HG03571 (cell line): Measurements from ENCODE around the gene OTP.
"Not testable (repeated sequence)": the region's sequence is repeated elsewhere in the genome, so short reads cannot be mapped to it uniquely, and the experiment has no call there.

ENCODE experiments used
- ATAC-seq: cut with Tn5 transposase; IDR thresholded peaks from one replicate; pipeline ENCODE4 v1.9.1; 2021; ENCODE audit not compliant: unreplicated experiment

OTP gene

DNA sequence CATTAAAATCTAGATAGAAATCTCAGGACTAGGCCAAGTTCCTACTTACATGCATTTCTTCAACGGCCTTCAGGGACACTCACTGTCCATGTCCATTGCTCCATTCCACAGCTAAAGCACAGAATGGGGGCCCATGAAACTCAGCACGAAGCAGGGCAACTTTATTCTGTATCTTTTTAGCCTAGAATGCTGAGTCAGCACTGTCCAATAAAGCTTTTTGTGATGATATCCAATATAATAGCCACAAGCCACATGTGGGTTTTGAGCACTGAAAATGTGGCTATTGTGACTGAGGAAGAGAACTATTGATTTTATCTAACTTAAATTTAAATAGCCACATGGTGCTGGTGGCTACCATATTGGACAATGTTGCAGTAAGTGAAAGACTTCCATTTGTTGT lies 21.6 kb downstream of the OTP start:
- ATAC-seq, result no peak

GRCh38 chr5:77608927-77609326 lies 29.6 kb downstream of the OTP start:
- not testable (repeated sequence) for ATAC-seq

DNA sequence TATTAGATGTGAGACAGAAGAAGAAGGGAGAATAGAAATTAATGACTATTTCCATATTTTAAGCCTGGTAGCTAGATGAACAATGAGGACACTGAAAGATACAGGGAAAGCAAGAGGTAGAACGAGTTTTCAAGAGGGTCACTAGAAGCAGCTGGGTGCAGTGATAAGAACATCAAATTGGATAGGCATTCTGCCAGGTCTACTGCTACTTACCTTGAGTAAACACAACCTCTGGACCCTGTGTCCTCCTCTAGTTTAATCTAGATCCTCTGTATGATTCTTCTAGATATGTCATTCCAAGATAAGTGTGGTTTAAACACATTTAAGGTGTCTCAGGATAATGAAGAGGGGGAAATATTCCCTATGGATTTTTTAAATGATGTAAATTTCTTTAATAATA lies 31.2 kb downstream of the OTP start:
- ATAC-seq, result no peak

GRCh38 chr5:77606279-77606678 lies 32.2 kb downstream of the OTP start:
- no peak for ATAC-seq

DNA sequence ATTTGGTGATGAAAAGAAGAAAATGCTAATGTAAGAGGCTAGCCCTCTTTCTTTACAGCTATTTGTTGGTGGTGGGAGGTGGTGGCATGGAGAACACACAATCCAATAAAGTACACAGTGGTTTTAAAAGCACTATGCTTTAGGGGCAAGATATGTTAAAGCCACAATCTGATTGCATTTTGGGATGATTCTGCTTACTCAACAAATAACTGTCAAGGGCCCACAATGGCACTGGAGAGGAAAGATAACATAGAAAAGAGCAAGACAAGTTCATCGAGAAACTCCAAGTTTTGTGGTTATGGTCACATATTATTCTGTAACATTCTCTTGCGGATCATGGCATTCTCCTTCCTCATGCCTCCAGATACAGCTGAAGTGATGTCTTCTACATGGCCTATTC lies 38.8 kb downstream of the OTP start:
- ATAC-seq, result no peak

DNA sequence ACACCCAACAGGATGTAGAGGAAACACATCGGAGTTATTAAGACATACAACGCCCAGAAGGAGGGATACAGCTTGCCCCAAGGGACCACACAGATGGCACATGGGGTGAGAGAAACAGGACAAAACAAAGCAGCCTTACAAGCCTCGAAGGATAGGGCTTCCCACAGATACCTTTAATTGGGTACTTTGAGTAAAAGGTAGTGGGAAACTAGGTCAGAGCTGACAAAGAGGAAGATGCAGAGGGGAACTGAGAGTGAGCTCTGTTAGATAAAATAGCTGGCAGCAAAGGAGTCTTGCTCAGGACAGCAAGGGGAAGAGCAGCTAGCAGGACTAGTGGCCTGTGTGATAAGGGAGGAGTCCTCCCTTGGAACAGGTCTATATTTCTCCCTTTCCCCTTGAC lies 48.2 kb downstream of the OTP start:
- no peak for ATAC-seq

DNA sequence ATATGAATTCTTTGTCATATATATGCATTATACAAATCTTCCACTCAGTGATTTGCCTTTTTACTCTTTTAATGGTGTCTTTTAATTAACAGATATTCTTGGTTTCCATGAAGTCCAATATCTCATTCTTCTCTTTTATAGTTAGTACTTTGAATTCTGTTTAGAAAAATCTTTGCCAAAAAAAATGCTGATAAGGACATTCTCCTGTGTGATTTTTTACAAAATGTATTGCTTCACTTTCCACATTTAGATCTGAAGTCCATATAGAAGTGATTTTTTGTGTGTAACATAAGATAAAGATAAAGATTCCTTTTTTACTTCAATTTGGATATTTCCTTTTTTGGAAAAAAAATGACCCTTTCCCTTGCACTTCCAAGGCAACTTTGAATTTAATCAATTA lies 50.3 kb downstream of the OTP start:
- no peak for ATAC-seq

GRCh38 chr5:77586101-77586500 lies 52.4 kb downstream of the OTP start:
- no peak for ATAC-seq

GRCh38 chr5:77582143-77582542 lies 56.4 kb downstream of the OTP start:
- not testable (repeated sequence) for ATAC-seq
